ENCODE data around the gene BCAS3.

DNA sequence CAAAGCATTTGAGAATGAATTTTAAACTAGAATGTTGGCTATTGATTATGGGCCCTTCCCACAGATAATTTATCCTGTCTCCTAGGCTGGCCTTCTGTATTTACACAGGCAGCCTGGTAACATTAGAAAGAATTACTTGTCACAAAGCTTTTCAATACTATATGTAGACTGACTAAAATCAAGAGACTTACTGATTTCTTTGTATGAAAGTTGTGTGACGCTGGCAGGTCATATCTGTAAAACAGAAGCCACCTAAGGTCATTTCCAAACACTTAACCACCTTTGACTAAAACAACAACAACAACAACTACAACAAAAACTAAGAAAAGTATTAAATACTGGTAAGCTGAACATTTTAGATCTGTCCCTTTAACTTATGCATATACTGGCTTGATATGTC lies 393.0 kb downstream of the BCAS3 start:
- no peak for TF ChIP-seq POLR2A (IDR thresholded peaks at IDR 0.05)
- TF ChIP-seq, protein P1, sequence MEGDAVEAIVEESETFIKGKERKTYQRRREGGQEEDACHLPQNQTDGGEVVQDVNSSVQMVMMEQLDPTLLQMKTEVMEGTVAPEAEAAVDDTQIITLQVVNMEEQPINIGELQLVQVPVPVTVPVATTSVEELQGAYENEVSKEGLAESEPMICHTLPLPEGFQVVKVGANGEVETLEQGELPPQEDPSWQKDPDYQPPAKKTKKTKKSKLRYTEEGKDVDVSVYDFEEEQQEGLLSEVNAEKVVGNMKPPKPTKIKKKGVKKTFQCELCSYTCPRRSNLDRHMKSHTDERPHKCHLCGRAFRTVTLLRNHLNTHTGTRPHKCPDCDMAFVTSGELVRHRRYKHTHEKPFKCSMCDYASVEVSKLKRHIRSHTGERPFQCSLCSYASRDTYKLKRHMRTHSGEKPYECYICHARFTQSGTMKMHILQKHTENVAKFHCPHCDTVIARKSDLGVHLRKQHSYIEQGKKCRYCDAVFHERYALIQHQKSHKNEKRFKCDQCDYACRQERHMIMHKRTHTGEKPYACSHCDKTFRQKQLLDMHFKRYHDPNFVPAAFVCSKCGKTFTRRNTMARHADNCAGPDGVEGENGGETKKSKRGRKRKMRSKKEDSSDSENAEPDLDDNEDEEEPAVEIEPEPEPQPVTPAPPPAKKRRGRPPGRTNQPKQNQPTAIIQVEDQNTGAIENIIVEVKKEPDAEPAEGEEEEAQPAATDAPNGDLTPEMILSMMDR (IDR thresholded peaks at IDR 0.05): no peak
